ENCODE data around the gene FLRT2. TPM values are rescaled to one million over a fixed set of nuclear protein-coding genes. Genes with fewer than 3 reads are reported as not detected.

FLRT2 gene
- polyA plus RNA-seq, 1 experiment: 20.8 TPM

- ChIA-PET CTCF (interaction anchor here (0.5 to 3.7 kb wide), 9 partner anchors 11 to 1341 kb away, joined by 3 to 16 read pairs (median 3); no protein-coding TSS in a partner anchor), POLR2A (interaction anchor here (0.7 to 1.6 kb wide), 5 partner anchors 12 to 296 kb away, joined by 3 to 4 read pairs (median 3); no protein-coding TSS in a partner anchor)
- TF ChIP-seq, protein P1, sequence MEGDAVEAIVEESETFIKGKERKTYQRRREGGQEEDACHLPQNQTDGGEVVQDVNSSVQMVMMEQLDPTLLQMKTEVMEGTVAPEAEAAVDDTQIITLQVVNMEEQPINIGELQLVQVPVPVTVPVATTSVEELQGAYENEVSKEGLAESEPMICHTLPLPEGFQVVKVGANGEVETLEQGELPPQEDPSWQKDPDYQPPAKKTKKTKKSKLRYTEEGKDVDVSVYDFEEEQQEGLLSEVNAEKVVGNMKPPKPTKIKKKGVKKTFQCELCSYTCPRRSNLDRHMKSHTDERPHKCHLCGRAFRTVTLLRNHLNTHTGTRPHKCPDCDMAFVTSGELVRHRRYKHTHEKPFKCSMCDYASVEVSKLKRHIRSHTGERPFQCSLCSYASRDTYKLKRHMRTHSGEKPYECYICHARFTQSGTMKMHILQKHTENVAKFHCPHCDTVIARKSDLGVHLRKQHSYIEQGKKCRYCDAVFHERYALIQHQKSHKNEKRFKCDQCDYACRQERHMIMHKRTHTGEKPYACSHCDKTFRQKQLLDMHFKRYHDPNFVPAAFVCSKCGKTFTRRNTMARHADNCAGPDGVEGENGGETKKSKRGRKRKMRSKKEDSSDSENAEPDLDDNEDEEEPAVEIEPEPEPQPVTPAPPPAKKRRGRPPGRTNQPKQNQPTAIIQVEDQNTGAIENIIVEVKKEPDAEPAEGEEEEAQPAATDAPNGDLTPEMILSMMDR (IDR thresholded peaks at IDR 0.05; ENCODE audit: low read depth, low read length): no peak
- peak overlapping the region; percentile 73 for H3K27ac ChIP-seq (ENCODE audit: low read depth, low read length)
- H3K4me3 ChIP-seq (ENCODE audit: low read depth, low read length): peak overlapping the region; percentile 82
- no peaks in the 10 kb centered on the region; the same call in 1 of the 2 replicates for H3K9me3 ChIP-seq (ENCODE audit: control insufficient read depth, insufficient read depth, low read length)
- no peaks in the 10 kb centered on the region for H3K27me3 ChIP-seq (ENCODE audit: control insufficient read depth, insufficient read depth, low read length)
- no peak for DNase-seq (ENCODE audit: low read depth, low spot score)
Observed at GRCh38 chr14:85528897-85529631, 880 bp upstream of the FLRT2 start.

DNA sequence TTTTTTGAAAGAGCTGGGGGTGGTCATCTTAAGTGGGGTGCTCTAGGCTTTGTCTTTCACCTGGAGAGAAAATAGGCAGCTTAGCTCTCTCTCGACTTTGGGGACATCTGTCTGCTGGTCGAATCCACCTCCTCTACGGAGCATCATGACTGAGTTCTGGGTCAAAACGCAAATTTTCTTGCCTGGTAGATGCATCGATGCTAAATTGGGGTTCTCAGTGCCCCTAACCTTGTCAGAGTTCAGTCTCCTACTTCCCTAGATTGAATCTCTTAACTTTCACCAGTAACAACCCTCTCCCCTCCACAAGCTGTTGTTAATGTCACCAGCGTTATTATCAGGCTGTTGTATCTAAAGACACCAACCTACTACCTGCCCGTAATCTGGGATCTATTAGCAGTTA is 682 bp downstream of the FLRT2 start:
- POLR2A ChIA-PET: no interaction called here
- Histone ChIP-seq H3K27me3 (ENCODE audit: control insufficient read depth, insufficient read depth, low read length) (no peaks in the 10 kb centered on the region), H3K4me3 (ENCODE audit: low read depth, low read length) (peak overlapping the region; percentile 82), H3K9me3 (ENCODE audit: control insufficient read depth, insufficient read depth, low read length) (no peaks in the 10 kb centered on the region; the same call in 1 of the 2 replicates), H3K27ac (ENCODE audit: low read depth, low read length) (peak overlapping the region; percentile 65)
- CTCF ChIA-PET: interaction anchor here (0.7 to 3.7 kb wide), 5 partner anchors 13 to 1598 kb away, joined by 3 to 16 read pairs (median 6); no protein-coding TSS in a partner anchor
- TF ChIP-seq, protein P1 (IDR thresholded peaks at IDR 0.05; ENCODE audit: low read depth, low read length): no peak
- no peak for DNase-seq (ENCODE audit: low read depth, low spot score)

GRCh38 chr14:85531141-85531586 is 1.2 kb downstream of the FLRT2 start:
- no peak for DNase-seq (ENCODE audit: low read depth, low spot score)
- POLR2A ChIA-PET: no interaction called here
- peak overlapping the region; percentile 82 for H3K4me3 ChIP-seq (ENCODE audit: low read depth, low read length)
- H3K27ac ChIP-seq (ENCODE audit: low read depth, low read length): peak overlapping the region; percentile 65
- no peaks in the 10 kb centered on the region for H3K27me3 ChIP-seq (ENCODE audit: control insufficient read depth, insufficient read depth, low read length)
- CTCF ChIA-PET: interaction anchor here (1.2 to 1.5 kb wide), 3 partner anchors 453 to 526 kb away, joined by 3 to 4 read pairs (median 3); no protein-coding TSS in a partner anchor
- H3K9me3 ChIP-seq (ENCODE audit: control insufficient read depth, insufficient read depth, low read length): no peaks in the 10 kb centered on the region; the same call in 1 of the 2 replicates
- TF ChIP-seq, protein P1 (IDR thresholded peaks at IDR 0.05; ENCODE audit: low read depth, low read length): no peak

GRCh38 chr14:85531587-85532373 is 1.8 kb downstream of the FLRT2 start:
- ChIA-PET CTCF (interaction anchor here (0.5 to 1.5 kb wide), 4 partner anchors 346 to 1737 kb away, joined by 3 to 10 read pairs (median 4); no protein-coding TSS in a partner anchor), POLR2A (no interaction called here)
- H3K9me3 ChIP-seq (ENCODE audit: control insufficient read depth, insufficient read depth, low read length): no peaks in the 10 kb centered on the region; the same call in 1 of the 2 replicates
- no peak for DNase-seq (ENCODE audit: low read depth, low spot score)
- peak overlapping the region; percentile 82 for H3K4me3 ChIP-seq (ENCODE audit: low read depth, low read length)
- TF ChIP-seq, protein P1 (IDR thresholded peaks at IDR 0.05; ENCODE audit: low read depth, low read length): peak; percentile 55
- no peaks in the 10 kb centered on the region for H3K27me3 ChIP-seq (ENCODE audit: control insufficient read depth, insufficient read depth, low read length)
- peak overlapping the region; percentile 65 for H3K27ac ChIP-seq (ENCODE audit: low read depth, low read length)
